GM18951 (cell line): Measurements from ENCODE around the gene MSX2.

Experiments used
- POLR2A ChIP-seq: IDR thresholded peaks from 4 replicates; pipeline ENCODE4 v1.6.1; 2011; ENCODE audit warnings: mild to moderate bottlenecking; ENCODE audit not compliant: insufficient read length, insufficient read depth; ENCODE audit errors: extremely low read depth
- in situ Hi-C: fragments of 300-500 bp; cut with MboI; formaldehyde crosslinking; loops from one replicate; pipeline ENCODE4 v1.12.0; 2022; ENCODE audit warnings: low sequenced_read_pairs, mixed read lengths, inconsistent platforms; ENCODE audit not compliant: unreplicated experiment

Gene MSX2

GRCh38 chr5:174724484-174725260 lies at the start of gene MSX2:
MSX2 (plus strand) TSS chr5:174724582; CDS start chr5:174724660, 78 bp downstream.
- in situ Hi-C loops: no loop called here
- no peak for TF ChIP-seq POLR2A

- in situ Hi-C loops: no loop called here
Measured at GRCh38 chr5:174675110-174675509, 49.3 kb upstream of the MSX2 start.

GRCh38 chr5:174675916-174676315 lies 48.5 kb upstream of the MSX2 start:
- in situ Hi-C loops: no loop called here
- TF ChIP-seq POLR2A: no peak

More at GRCh38 chr5:174675110-174675509, 49.3 kb upstream of the MSX2 start:
- TF ChIP-seq POLR2A: no peak

GRCh38 chr5:174678107-174678506 lies 46.3 kb upstream of the MSX2 start:
- TF ChIP-seq POLR2A: no peak
- in situ Hi-C loops: no loop called here

GRCh38 chr5:174680901-174681565 lies 43.3 kb upstream of the MSX2 start:
- TF ChIP-seq POLR2A: no peak

GRCh38 chr5:174687503-174687902 lies 36.9 kb upstream of the MSX2 start:
- in situ Hi-C loops: no loop called here
- TF ChIP-seq POLR2A: no peak

More at GRCh38 chr5:174680901-174681565, 43.3 kb upstream of the MSX2 start:
- in situ Hi-C loops: no loop called here

- no peak for TF ChIP-seq POLR2A
- in situ Hi-C loops: no loop called here
Measured at GRCh38 chr5:174688441-174689354, 35.7 kb upstream of the MSX2 start.

- TF ChIP-seq POLR2A: no peak
Measured at GRCh38 chr5:174690271-174690670, 34.1 kb upstream of the MSX2 start.

GRCh38 chr5:174692381-174692780 lies 32.0 kb upstream of the MSX2 start:
- in situ Hi-C loops: no loop called here

More at GRCh38 chr5:174690271-174690670, 34.1 kb upstream of the MSX2 start:
- in situ Hi-C loops: no loop called here

GRCh38 chr5:174692982-174693422 lies 31.4 kb upstream of the MSX2 start:
- in situ Hi-C loops: no loop called here
- no peak for TF ChIP-seq POLR2A

More at GRCh38 chr5:174692381-174692780, 32.0 kb upstream of the MSX2 start:
- TF ChIP-seq POLR2A: no peak

- TF ChIP-seq POLR2A: no peak
- in situ Hi-C loops: no loop called here
Measured at GRCh38 chr5:174693697-174694385, 30.5 kb upstream of the MSX2 start.

- in situ Hi-C loops: no loop called here
Measured at GRCh38 chr5:174694611-174695010, 29.8 kb upstream of the MSX2 start.

More at GRCh38 chr5:174694611-174695010, 29.8 kb upstream of the MSX2 start:
- no peak for TF ChIP-seq POLR2A
